ENCODE data around the gene TMEM259. TPM values are rescaled to one million over a fixed set of nuclear protein-coding genes. Genes with fewer than 3 reads are reported as not detected.

TMEM259 gene
- total and polyA plus RNA-seq, 2 of the 13 experiments (the other 11 are each of a cell fraction or from before 2014, with no cell fraction given) = 64.7 to 164 TPM

DNA sequence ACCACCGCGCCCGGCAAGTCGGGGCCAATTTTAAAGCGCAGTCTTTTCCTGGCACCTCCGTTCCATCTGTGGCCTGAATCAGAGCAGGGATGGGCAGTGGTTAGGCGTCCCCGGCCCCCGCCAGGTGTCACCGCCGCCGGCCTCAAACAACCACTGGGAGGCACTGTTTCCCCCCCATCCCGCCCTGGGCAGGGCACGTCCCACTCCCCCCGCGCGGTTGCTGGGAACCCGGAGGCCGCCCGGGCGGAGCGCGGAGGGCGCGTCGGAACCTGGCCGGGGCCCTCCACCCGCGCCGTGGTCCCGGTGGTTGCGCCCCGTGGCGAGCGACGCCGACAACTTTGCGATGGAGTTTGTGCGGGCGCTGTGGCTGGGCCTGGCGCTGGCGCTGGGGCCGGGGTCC lies 20.8 kb downstream of the TMEM259 start, which contains the start of gene GRIN3B (continued):
- TF ChIP-seq, protein P1, sequence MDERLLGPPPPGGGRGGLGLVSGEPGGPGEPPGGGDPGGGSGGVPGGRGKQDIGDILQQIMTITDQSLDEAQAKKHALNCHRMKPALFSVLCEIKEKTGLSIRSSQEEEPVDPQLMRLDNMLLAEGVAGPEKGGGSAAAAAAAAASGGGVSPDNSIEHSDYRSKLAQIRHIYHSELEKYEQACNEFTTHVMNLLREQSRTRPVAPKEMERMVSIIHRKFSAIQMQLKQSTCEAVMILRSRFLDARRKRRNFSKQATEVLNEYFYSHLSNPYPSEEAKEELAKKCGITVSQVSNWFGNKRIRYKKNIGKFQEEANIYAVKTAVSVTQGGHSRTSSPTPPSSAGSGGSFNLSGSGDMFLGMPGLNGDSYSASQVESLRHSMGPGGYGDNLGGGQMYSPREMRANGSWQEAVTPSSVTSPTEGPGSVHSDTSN (CRISPR knock-in tag; IDR thresholded peaks at IDR 0.05) = no peak
- TF ChIP-seq, protein P2, sequence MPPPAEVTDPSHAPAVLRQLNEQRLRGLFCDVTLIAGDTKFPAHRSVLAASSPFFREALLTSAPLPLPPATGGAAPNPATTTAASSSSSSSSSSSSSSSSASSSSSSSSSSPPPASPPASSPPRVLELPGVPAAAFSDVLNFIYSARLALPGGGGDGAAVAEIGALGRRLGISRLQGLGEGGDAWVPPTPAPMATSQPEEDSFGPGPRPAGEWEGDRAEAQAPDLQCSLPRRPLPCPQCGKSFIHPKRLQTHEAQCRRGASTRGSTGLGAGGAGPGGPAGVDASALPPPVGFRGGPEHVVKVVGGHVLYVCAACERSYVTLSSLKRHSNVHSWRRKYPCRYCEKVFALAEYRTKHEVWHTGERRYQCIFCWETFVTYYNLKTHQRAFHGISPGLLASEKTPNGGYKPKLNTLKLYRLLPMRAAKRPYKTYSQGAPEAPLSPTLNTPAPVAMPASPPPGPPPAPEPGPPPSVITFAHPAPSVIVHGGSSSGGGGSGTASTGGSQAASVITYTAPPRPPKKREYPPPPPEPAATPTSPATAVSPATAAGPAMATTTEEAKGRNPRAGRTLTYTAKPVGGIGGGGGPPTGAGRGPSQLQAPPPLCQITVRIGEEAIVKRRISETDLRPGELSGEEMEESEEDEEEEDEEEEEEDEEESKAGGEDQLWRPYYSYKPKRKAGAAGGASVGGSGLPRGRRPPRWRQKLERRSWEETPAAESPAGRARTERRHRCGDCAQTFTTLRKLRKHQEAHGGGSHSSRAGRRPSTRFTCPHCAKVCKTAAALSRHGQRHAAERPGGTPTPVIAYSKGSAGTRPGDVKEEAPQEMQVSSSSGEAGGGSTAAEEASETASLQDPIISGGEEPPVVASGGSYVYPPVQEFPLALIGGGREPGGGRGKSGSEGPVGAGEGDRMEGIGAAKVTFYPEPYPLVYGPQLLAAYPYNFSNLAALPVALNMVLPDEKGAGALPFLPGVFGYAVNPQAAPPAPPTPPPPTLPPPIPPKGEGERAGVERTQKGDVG (CRISPR knock-in tag; IDR thresholded peaks at IDR 0.05; ENCODE audit: borderline replicate concordance) = no peak
- no peak for TF ChIP-seq RBFOX2 (IDR thresholded peaks at IDR 0.05; ENCODE audit: low read depth, low read length)
- TF ChIP-seq, protein P3, sequence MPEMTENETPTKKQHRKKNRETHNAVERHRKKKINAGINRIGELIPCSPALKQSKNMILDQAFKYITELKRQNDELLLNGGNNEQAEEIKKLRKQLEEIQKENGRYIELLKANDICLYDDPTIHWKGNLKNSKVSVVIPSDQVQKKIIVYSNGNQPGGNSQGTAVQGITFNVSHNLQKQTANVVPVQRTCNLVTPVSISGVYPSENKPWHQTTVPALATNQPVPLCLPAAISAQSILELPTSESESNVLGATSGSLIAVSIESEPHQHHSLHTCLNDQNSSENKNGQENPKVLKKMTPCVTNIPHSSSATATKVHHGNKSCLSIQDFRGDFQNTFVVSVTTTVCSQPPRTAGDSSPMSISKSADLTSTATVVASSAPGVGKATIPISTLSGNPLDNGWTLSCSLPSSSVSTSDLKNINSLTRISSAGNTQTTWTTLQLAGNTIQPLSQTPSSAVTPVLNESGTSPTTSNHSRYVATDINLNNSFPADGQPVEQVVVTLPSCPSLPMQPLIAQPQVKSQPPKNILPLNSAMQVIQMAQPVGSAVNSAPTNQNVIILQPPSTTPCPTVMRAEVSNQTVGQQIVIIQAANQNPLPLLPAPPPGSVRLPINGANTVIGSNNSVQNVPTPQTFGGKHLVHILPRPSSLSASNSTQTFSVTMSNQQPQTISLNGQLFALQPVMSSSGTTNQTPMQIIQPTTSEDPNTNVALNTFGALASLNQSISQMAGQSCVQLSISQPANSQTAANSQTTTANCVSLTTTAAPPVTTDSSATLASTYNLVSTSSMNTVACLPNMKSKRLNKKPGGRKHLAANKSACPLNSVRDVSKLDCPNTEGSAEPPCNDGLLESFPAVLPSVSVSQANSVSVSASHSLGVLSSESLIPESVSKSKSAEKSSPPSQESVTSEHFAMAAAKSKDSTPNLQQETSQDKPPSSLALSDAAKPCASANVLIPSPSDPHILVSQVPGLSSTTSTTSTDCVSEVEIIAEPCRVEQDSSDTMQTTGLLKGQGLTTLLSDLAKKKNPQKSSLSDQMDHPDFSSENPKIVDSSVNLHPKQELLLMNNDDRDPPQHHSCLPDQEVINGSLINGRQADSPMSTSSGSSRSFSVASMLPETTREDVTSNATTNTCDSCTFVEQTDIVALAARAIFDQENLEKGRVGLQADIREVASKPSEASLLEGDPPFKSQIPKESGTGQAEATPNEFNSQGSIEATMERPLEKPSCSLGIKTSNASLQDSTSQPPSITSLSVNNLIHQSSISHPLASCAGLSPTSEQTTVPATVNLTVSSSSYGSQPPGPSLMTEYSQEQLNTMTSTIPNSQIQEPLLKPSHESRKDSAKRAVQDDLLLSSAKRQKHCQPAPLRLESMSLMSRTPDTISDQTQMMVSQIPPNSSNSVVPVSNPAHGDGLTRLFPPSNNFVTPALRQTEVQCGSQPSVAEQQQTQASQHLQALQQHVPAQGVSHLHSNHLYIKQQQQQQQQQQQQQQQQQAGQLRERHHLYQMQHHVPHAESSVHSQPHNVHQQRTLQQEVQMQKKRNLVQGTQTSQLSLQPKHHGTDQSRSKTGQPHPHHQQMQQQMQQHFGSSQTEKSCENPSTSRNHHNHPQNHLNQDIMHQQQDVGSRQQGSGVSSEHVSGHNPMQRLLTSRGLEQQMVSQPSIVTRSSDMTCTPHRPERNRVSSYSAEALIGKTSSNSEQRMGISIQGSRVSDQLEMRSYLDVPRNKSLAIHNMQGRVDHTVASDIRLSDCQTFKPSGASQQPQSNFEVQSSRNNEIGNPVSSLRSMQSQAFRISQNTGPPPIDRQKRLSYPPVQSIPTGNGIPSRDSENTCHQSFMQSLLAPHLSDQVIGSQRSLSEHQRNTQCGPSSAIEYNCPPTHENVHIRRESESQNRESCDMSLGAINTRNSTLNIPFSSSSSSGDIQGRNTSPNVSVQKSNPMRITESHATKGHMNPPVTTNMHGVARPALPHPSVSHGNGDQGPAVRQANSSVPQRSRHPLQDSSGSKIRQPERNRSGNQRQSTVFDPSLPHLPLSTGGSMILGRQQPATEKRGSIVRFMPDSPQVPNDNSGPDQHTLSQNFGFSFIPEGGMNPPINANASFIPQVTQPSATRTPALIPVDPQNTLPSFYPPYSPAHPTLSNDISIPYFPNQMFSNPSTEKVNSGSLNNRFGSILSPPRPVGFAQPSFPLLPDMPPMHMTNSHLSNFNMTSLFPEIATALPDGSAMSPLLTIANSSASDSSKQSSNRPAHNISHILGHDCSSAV (CRISPR knock-in tag; IDR thresholded peaks at IDR 0.05; ENCODE audit: borderline replicate concordance) = no peak
- TF ChIP-seq MEIS2 (CRISPR knock-in tag; IDR thresholded peaks at IDR 0.05) = no peak
- TF ChIP-seq PHF21A (CRISPR knock-in tag; IDR thresholded peaks at IDR 0.05) = 0 out of 2 replicates have a peak, but pooled peaks have one; percentile 34
- TF ChIP-seq CBX2 (IDR thresholded peaks at IDR 0.05; ENCODE audit: low read depth, low read length) = no peak
- no peak for TF ChIP-seq CBX2 (CRISPR knock-in tag; IDR thresholded peaks at IDR 0.05; ENCODE audit: low read depth)
- TF ChIP-seq, protein P4, sequence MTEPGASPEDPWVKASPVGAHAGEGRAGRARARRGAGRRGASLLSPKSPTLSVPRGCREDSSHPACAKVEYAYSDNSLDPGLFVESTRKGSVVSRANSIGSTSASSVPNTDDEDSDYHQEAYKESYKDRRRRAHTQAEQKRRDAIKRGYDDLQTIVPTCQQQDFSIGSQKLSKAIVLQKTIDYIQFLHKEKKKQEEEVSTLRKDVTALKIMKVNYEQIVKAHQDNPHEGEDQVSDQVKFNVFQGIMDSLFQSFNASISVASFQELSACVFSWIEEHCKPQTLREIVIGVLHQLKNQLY (CRISPR knock-in tag; IDR thresholded peaks at IDR 0.05) = no peak
- no peak for TF ChIP-seq AGO2 (optimal IDR thresholded peaks at IDR 0.05; ENCODE audit: low read depth, low read length)
- no peak for TF ChIP-seq NFATC3 (CRISPR knock-in tag; IDR thresholded peaks at IDR 0.05)
- no peak for TF ChIP-seq ARID2 (CRISPR knock-in tag; IDR thresholded peaks at IDR 0.05; ENCODE audit: borderline replicate concordance)

Data from HepG2 (cell line).